GM12878 (cell line): Measurements from ENCODE around the gene ZNF619. TPM values are rescaled to one million over a fixed set of nuclear protein-coding genes. Genes with fewer than 3 reads are reported as not detected.

Experiments used
- ATAC-seq: fragments of 200-7000 bp; cut with Tn5 transposase; 3 replicates; pipeline ENCODE4 v1.9.1; 2020; ENCODE audit warnings: mild to moderate bottlenecking, moderate library complexity
- BruUV-seq: library from RNA; stranded (reverse); fragments of 400-500 nt; replicated peaks from 2 replicates; lab custom pipeline; 2021; lab: Mats Ljungman, UMichigan
- CTCF ChIA-PET: fragments of 300-600 bp; sonication (Branson Sonifier 250); formaldehyde crosslinking; extraction: SDS; loops from one replicate; lab custom pipeline; 2021; ENCODE audit warnings: inconsistent platforms; lab: Yijun Ruan, JAX
- POLR2A ChIA-PET: fragments of 350-600 bp; formaldehyde crosslinking; extraction: SDS; loops from one replicate; lab custom pipeline; 2021; ENCODE audit warnings: inconsistent platforms; lab: Charles Lee
- RAD21 ChIA-PET: fragments of 300-600 bp; sonication (Branson Sonifier 250); formaldehyde crosslinking; loops from one replicate; lab custom pipeline; 2023; ENCODE audit warnings: antibody characterized with exemption; ENCODE audit not compliant: unreplicated experiment; lab: Charles Lee
- SMC1A ChIA-PET: fragments of 300-600 bp; sonication (Branson Sonifier 250); formaldehyde crosslinking; loops from one replicate; lab custom pipeline; 2023; ENCODE audit not compliant: unreplicated experiment, uncharacterized antibody; lab: Charles Lee
- DNase-seq: peaks from one replicate; pipeline ENCODE4 v3.0.0-alpha.2; 2011; ENCODE audit warnings: low read depth, low spot score
- FAIRE-seq: peaks from 3 replicates; lab custom pipeline; 2011; peaks lifted over from hg19 to GRCh38; lab: Jason Lieb, UNC
- H2AFZ ChIP-seq: 2 replicates; pipeline ENCODE4 v1.6.0; 2011; ENCODE audit warnings: low read depth, low read length, control low read depth; ENCODE audit not compliant: control insufficient read depth
- H3K27ac ChIP-seq: 2 replicates; pipeline ENCODE4 v1.5.1; 2011; ENCODE audit warnings: control low read depth; ENCODE audit not compliant: control insufficient read depth, insufficient read depth
- H3K27me3 ChIP-seq, 2 experiments: replicated peaks in 1 of 2; 2 replicates each; pipeline versions ENCODE4 v1.6.0 to v1.6.1; 2011; ENCODE audit warnings: low read length in 1 of 2; ENCODE audit not compliant: control insufficient read depth in 2 of 2, insufficient read depth in 2 of 2
- H3K36me3 ChIP-seq, 2 experiments: 2 replicates each; pipeline ENCODE4 v1.5.1; 2011; ENCODE audit warnings: low read length in 1 of 2; ENCODE audit not compliant: control insufficient read depth in 2 of 2, insufficient read depth in 2 of 2
- H3K4me1 ChIP-seq: 2 replicates; pipeline ENCODE4 v1.6.1; 2011; ENCODE audit warnings: mild to moderate bottlenecking, low read length, moderate library complexity, mixed read lengths; ENCODE audit not compliant: control insufficient read depth, insufficient read depth
- H3K4me2 ChIP-seq: 2 replicates; pipeline ENCODE4 v1.6.0; 2011; ENCODE audit warnings: control low read depth; ENCODE audit not compliant: control insufficient read depth, insufficient read depth
- H3K4me3 ChIP-seq: fragments of 200-600 bp; sonication (generic); 2 replicates; pipeline ENCODE4 v1.5.1; 2016
- H3K79me2 ChIP-seq: 2 replicates; pipeline ENCODE4 v1.6.0; 2011; ENCODE audit warnings: low read length; ENCODE audit not compliant: control insufficient read depth, insufficient read depth
- H3K9ac ChIP-seq: 2 replicates; pipeline ENCODE4 v1.8.0; 2011; ENCODE audit warnings: low read length, control low read depth, mixed read lengths; ENCODE audit not compliant: control insufficient read depth, insufficient read depth
- H3K9me3 ChIP-seq: replicated peaks from 3 replicates; pipeline ENCODE4 v1.5.1; 2011; ENCODE audit warnings: mild to moderate bottlenecking, low read length; ENCODE audit not compliant: control insufficient read depth, insufficient read depth
- H4K20me1 ChIP-seq: 2 replicates; pipeline ENCODE4 v1.6.0; 2011; ENCODE audit not compliant: control insufficient read depth, insufficient read depth
- BCLAF1 ChIP-seq: fragments of 450-650 bp; IDR thresholded peaks from 2 replicates; pipeline ENCODE4 v1.6.1; 2017; ENCODE audit warnings: antibody characterized with exemption, mild to moderate bottlenecking, moderate library complexity
- CEBPZ ChIP-seq: fragments of 150-350 bp; IDR thresholded peaks from 2 replicates; pipeline ENCODE4 v1.6.1; 2016; ENCODE audit warnings: low read depth, low read length
- HDAC6 ChIP-seq: fragments of 200-600 bp; sonication (generic); IDR thresholded peaks from one replicate; pipeline ENCODE4 v1.8.0; 2017; ENCODE audit warnings: antibody characterized with exemption; ENCODE audit not compliant: unreplicated experiment
- MAX ChIP-seq: IDR thresholded peaks from 2 replicates; pipeline ENCODE4 v1.6.1; 2012; ENCODE audit warnings: low read depth, low read length, improper control_type of control experiment
- POU2F2 ChIP-seq: IDR thresholded peaks from 3 replicates; pipeline ENCODE4 v1.6.1; 2011; ENCODE audit warnings: low read depth, mild to moderate bottlenecking, low read length, borderline replicate concordance
- RAD51 ChIP-seq: fragments of 450-650 bp; IDR thresholded peaks from 2 replicates; pipeline ENCODE4 v1.6.1; 2016; ENCODE audit warnings: moderate library complexity, mild to moderate bottlenecking, inconsistent platforms
- RBBP5 ChIP-seq: fragments of 200-600 bp; sonication (generic); conservative IDR thresholded peaks from 2 replicates; pipeline ENCODE4 v1.6.1; 2016
- TCF12 ChIP-seq: IDR thresholded peaks from 2 replicates; pipeline ENCODE4 v1.6.1; 2011; ENCODE audit warnings: low read depth, mild to moderate bottlenecking, low read length
- ZNF274 ChIP-seq: IDR thresholded peaks from one replicate; pipeline ENCODE4 v1.8.0; 2011; ENCODE audit not compliant: insufficient read length, insufficient read depth
- ZNF622 ChIP-seq: fragments of 450-650 bp; IDR thresholded peaks from 2 replicates; pipeline ENCODE4 v1.6.1; 2017; ENCODE audit warnings: mild to moderate bottlenecking, inconsistent platforms
- WGBS: methylation state at CpG from one replicate; pipeline ENCODE4 v1.1.6; 2016; ENCODE audit warnings: low lambda C conversion rate; ENCODE audit not compliant: insufficient replicate concordance, insufficient coverage; ENCODE audit errors: missing lambda C conversion rate; 5-methylcytosine and 5-hydroxymethylcytosine counted together
- in situ Hi-C: fragments of 300-500 bp; cut with MboI; formaldehyde crosslinking; loops from 9 replicates; pipeline ENCODE4 v1.14.3; 2018; ENCODE audit warnings: mixed read lengths
- intact Hi-C: fragments of 100-400 bp; cut with micrococcal nuclease; formaldehyde crosslinking; loops from one replicate; pipeline ENCODE4 v1.14.2; 2022; ENCODE audit not compliant: unreplicated experiment
- polyA plus RNA-seq, 11 experiments: library from polyadenylated mRNA; depleted of rRNA in 4 of 11; unstranded in 6 of 11; stranded (reverse) in 5 of 11; fragments of >200 nt; fragmentation: Nextera tagmentation in 4 of 11; fragmentation: Illumina TruSeq in 1 of 11; extraction: Ambion mirVana in 4 of 11; extraction: Trizol in 1 of 11; gene quantifications; 1 replicate in 1 of 11; 2 replicates in 10 of 11; pipeline versions ENCODE4 v1.2.1 to v1.2.3, GENCODE V29; 2011 to 2016; ENCODE audit warnings: inconsistent platforms in 2 of 11, missing spikeins in 2 of 11, low read depth in 1 of 11
- total RNA-seq, 4 experiments: library from RNA; depleted of rRNA in 3 of 4; stranded (reverse); fragments of >200 nt in 3 of 4; fragmentation: Illumina TruSeq in 1 of 4; extraction: Trizol in 1 of 4; gene quantifications; 2 replicates each; pipeline versions ENCODE4 v1.2.1 to v1.2.3, GENCODE V29; 2013 to 2021

ZNF619 gene
- total and polyA plus RNA-seq, 10 of the 15 experiments (the other 5 are each of a cell fraction or from before 2014, with no cell fraction given), result 0.42 to 7.5 (median 3.7) TPM

GRCh38 chr3:40465456-40465855 is 11.5 kb upstream of the ZNF619 start:
- ChIA-PET RAD21 (no interaction called here), POLR2A (no interaction called here), CTCF (no interaction called here), SMC1A (no interaction called here)
- Histone ChIP-seq H3K36me3 (peaks cover 4 to 17% of the 10 kb centered on the region in 2 experiments), H2AFZ (no peak overlapping the region), H3K27me3 (no peaks in the 10 kb centered on the region), H3K9ac (no peak overlapping the region), H3K27ac (no peak overlapping the region), H4K20me1 (no peaks in the 10 kb centered on the region), H3K4me3 (no peak overlapping the region), H3K79me2 (no peaks in the 10 kb centered on the region; the same call in none of the 2 replicates), H3K4me1 (no peaks in the 10 kb centered on the region), H3K9me3 (no peaks in the 10 kb centered on the region), H3K4me2 (no peak overlapping the region)
- FAIRE-seq (no peak), DNase-seq (no peak), ATAC-seq (no peak)
- in situ Hi-C loops, result no loop called here
- intact Hi-C loops, result no loop called here
- TF ChIP-seq RAD51, result no peak
- no peak for TF ChIP-seq ZNF274
- TF ChIP-seq MAX, result no peak
- TF ChIP-seq TCF12, result no peak
- TF ChIP-seq BCLAF1, result no peak
- no peak for TF ChIP-seq ZNF622
- no peak for TF ChIP-seq POU2F2
- TF ChIP-seq CEBPZ, result no peak
- TF ChIP-seq HDAC6, result no peak
- TF ChIP-seq RBBP5, result no peak
- BruUV-seq, result no TSS peak
- 93% methylated on average over 2 of the region's 2 CpGs for WGBS
